K562 (cell line): ENCODE results near the gene ZSWIM3. TPM values are rescaled to one million over a fixed set of nuclear protein-coding genes. Genes with fewer than 3 reads are reported as not detected.
A peak's percentile ranks its signal among the peaks of the same experiment; 100 is the strongest.

Source experiments
- DLX4 ChIP-seq: fragments of 250-450 bp; sonication (Bioruptor Pico); IDR thresholded peaks from 2 replicates; pipeline ENCODE4 v1.6.1; 2021; ENCODE audit warnings: mild to moderate bottlenecking
- MAFF ChIP-seq: IDR thresholded peaks from 2 replicates; pipeline ENCODE4 v1.6.1; 2012; ENCODE audit warnings: low read length, improper control_type of control experiment
- NFIC ChIP-seq: fragments of 450-650 bp; IDR thresholded peaks from 2 replicates; pipeline ENCODE4 v1.6.1; 2017; ENCODE audit warnings: mild to moderate bottlenecking, inconsistent platforms
- RREB1 ChIP-seq: fragments of 250-450 bp; sonication (Bioruptor Pico); IDR thresholded peaks from 2 replicates; pipeline ENCODE4 v1.4.0; 2020
- SAFB2 ChIP-seq: fragments of 200-400 bp; formaldehyde crosslinking; IDR thresholded peaks from 2 replicates; pipeline ENCODE4 v1.6.1; 2018; ENCODE audit warnings: borderline replicate concordance, low read length, low read depth, moderate library complexity; ENCODE audit not compliant: severe bottlenecking
- STAT6 ChIP-seq: sonication (generic); formaldehyde crosslinking; IDR thresholded peaks from 2 replicates; pipeline ENCODE4 v1.8.1; 2023; ENCODE audit warnings: mild to moderate bottlenecking, missing genetic modification reagents
- ZBTB9 ChIP-seq: fragments of 450-650 bp; formaldehyde crosslinking; IDR thresholded peaks from 2 replicates; pipeline ENCODE4 v1.4.0; 2020; ENCODE audit warnings: mild to moderate bottlenecking, moderate library complexity
- ZNF165 ChIP-seq: fragments of 250-450 bp; sonication (Bioruptor Pico); IDR thresholded peaks from 2 replicates; pipeline ENCODE4 v1.4.0; 2020; ENCODE audit warnings: borderline replicate concordance
- ZNF609 ChIP-seq: sonication (generic); formaldehyde crosslinking; IDR thresholded peaks from 2 replicates; pipeline ENCODE4 v1.8.1; 2023; ENCODE audit warnings: missing genetic modification reagents, mild to moderate bottlenecking, borderline replicate concordance
- ZNF717 ChIP-seq: fragments of 250-450 bp; sonication (Bioruptor Pico); IDR thresholded peaks from 2 replicates; pipeline ENCODE4 v1.5.0; 2021
- polyA plus RNA-seq, 8 experiments: library from polyadenylated mRNA; depleted of rRNA in 4 of 8; stranded (reverse) in 5 of 8; unstranded in 3 of 8; fragments of >200 nt; fragmentation: Nextera tagmentation in 2 of 8; fragmentation: Illumina TruSeq in 1 of 8; extraction: Ambion mirVana in 2 of 8; extraction: Trizol in 1 of 8; gene quantifications; 2 replicates each; pipeline versions ENCODE4 v1.2.1 to v1.2.3, GENCODE V29; 2011 to 2014; ENCODE audit warnings: inconsistent platforms in 1 of 8, missing spikeins in 1 of 8
- total RNA-seq, 7 experiments: library from RNA; depleted of rRNA in 6 of 7; stranded (reverse); fragments of >200 nt in 6 of 7; fragmentation: Illumina TruSeq in 2 of 7; extraction: Trizol in 2 of 7; gene quantifications; 2 replicates each; pipeline versions ENCODE4 v1.2.1 to v1.2.3, GENCODE V29; 2011 to 2021; ENCODE audit warnings: low replicate concordance in 1 of 7

The ZSWIM3 gene
- total and polyA plus RNA-seq, 9 of the 15 experiments (the other 6 are each of a cell fraction or from before 2014, with no cell fraction given), result 1.7 to 4.3 (median 2.9) TPM

GRCh38 chr20:45910670-45911485 lies 53.5 kb downstream of the ZSWIM3 start (continued):
- TF ChIP-seq NFIC, result peak; percentile 41; the same call in 1 of the 2 replicates
- no peak for TF ChIP-seq RREB1 (CRISPR knock-in tag)
- peak; percentile 65 for TF ChIP-seq MAFF
- no peak for TF ChIP-seq ZNF609 (CRISPR knock-in tag)
- TF ChIP-seq ZBTB9 (CRISPR knock-in tag), result no peak
- TF ChIP-seq DLX4 (CRISPR knock-in tag), result no peak
- no peak for TF ChIP-seq STAT6 (CRISPR knock-in tag)
- TF ChIP-seq ZNF717 (CRISPR knock-in tag), result 0 out of 2 replicates have a peak, but pooled peaks have one; percentile 21
- TF ChIP-seq ZNF165 (CRISPR knock-in tag), result no peak
- no peak for TF ChIP-seq SAFB2
